K562 (cell line): Measurements from ENCODE around the gene GBA3. TPM values are rescaled to one million over a fixed set of nuclear protein-coding genes. Genes with fewer than 3 reads are reported as not detected.

Experiments
- ATAC-seq: fragments of 200-7000 bp; cut with Tn5 transposase; 3 replicates; pipeline ENCODE4 v1.9.1; 2020; ENCODE audit warnings: moderate library complexity
- Bru-seq: library from RNA; stranded (reverse); fragments of 400-500 nt; gene quantifications from one replicate; lab custom pipeline; 2021; lab: Mats Ljungman, UMichigan
- BruChase-seq, 2 experiments: library from RNA; stranded (reverse); fragments of 400-500 nt; gene quantifications; one replicate each; lab custom pipeline; 2021; lab: Mats Ljungman, UMichigan
- BruUV-seq: library from RNA; stranded (reverse); fragments of 400-500 nt; replicated peaks from 2 replicates; lab custom pipeline; 2021; lab: Mats Ljungman, UMichigan
- CTCF ChIA-PET: fragments of 300-600 bp; formaldehyde crosslinking; extraction: SDS; loops from one replicate; lab custom pipeline; 2021; ENCODE audit warnings: low intra/inter-chr PET ratio; lab: Yijun Ruan, JAX
- POLR2A ChIA-PET: fragments of 300-600, 350-650 bp; sonication (Branson Sonifier 250); formaldehyde crosslinking; extraction: SDS; loops from one replicate; lab custom pipeline; 2021; ENCODE audit warnings: antibody characterized with exemption, inconsistent platforms; lab: Yijun Ruan, JAX
- DNase-seq, 4 experiments: peaks; one replicate each; pipeline versions ENCODE4 v3.0.0 to v3.0.0-alpha.2; 2011 to 2018; ENCODE audit warnings: low spot score in 3 of 4, mixed read lengths in 3 of 4; ENCODE audit errors: extremely low read depth in 1 of 4
- FAIRE-seq: peaks from 2 replicates; lab custom pipeline; 2011; peaks lifted over from hg19 to GRCh38; lab: Jason Lieb, UNC
- H2AFZ ChIP-seq: 2 replicates; pipeline ENCODE4 v1.6.0; 2011; ENCODE audit warnings: low read depth, low read length, control low read depth, inconsistent platforms
- H3K27ac ChIP-seq: fragments of 200-600 bp; 3 replicates; pipeline ENCODE4 v1.8.0; 2011; ENCODE audit warnings: low read depth, mild to moderate bottlenecking, control low read depth, inconsistent platforms, low read length, moderate library complexity, mixed read lengths; ENCODE audit errors: extremely low read depth
- H3K27me3 ChIP-seq, 2 experiments: fragments of 300-600 bp in 1 of 2; 2 replicates in 1 of 2; 3 replicates in 1 of 2; pipeline versions ENCODE4 v1.6.0 to v1.8.0; 2011; ENCODE audit warnings: inconsistent platforms in 2 of 2, low read length in 2 of 2, mild to moderate bottlenecking in 1 of 2, mixed read lengths in 1 of 2, moderate library complexity in 1 of 2; ENCODE audit not compliant: control insufficient read depth in 2 of 2, insufficient read depth in 2 of 2
- H3K36me3 ChIP-seq: fragments of 300-600 bp; 3 replicates; pipeline ENCODE4 v1.8.0; 2011; ENCODE audit warnings: mild to moderate bottlenecking, low read length, inconsistent platforms; ENCODE audit not compliant: control insufficient read depth, insufficient read depth
- H3K4me1 ChIP-seq, 2 experiments: fragments of 200-600 bp in 1 of 2; replicated peaks in 1 of 2; 2 replicates in 1 of 2; 3 replicates in 1 of 2; pipeline versions ENCODE4 v1.5.1 to v1.8.0; 2011; ENCODE audit warnings: inconsistent platforms in 2 of 2, low read length in 2 of 2, mild to moderate bottlenecking in 1 of 2, mixed read lengths in 1 of 2, moderate library complexity in 1 of 2; ENCODE audit not compliant: control insufficient read depth in 2 of 2, insufficient read depth in 2 of 2
- H3K4me2 ChIP-seq: 2 replicates; pipeline ENCODE4 v1.6.1; 2011; ENCODE audit warnings: low read length, control low read depth, inconsistent platforms, mixed read lengths; ENCODE audit not compliant: insufficient read depth
- H3K4me3 ChIP-seq: fragments of 200-600 bp; sonication (generic), shearing (Covaris generic); 2 replicates; pipeline ENCODE4 v1.5.1; 2016; ENCODE audit warnings: control low read depth, inconsistent platforms
- H3K79me2 ChIP-seq: fragments of 200-600 bp; 3 replicates; pipeline ENCODE4 v1.8.0; 2011; ENCODE audit warnings: low read length, inconsistent platforms; ENCODE audit not compliant: control insufficient read depth, insufficient read depth
- H3K9ac ChIP-seq, 2 experiments: 2 replicates each; pipeline versions ENCODE4 v1.6.0 to v1.6.1; 2011; ENCODE audit warnings: low read depth in 2 of 2, low read length in 2 of 2, control low read depth in 1 of 2, inconsistent platforms in 1 of 2, mild to moderate bottlenecking in 1 of 2, mixed read lengths in 1 of 2; ENCODE audit not compliant: insufficient read depth in 1 of 2
- H3K9me1 ChIP-seq: one replicate; pipeline ENCODE4 v1.6.0; 2011; ENCODE audit warnings: inconsistent platforms, mild to moderate bottlenecking, low read length, moderate library complexity; ENCODE audit not compliant: control insufficient read depth, insufficient read depth
- H3K9me3 ChIP-seq: replicated peaks from 2 replicates; pipeline ENCODE4 v1.5.1; 2011; ENCODE audit warnings: low read depth, low read length, inconsistent platforms; ENCODE audit not compliant: control insufficient read depth, insufficient read depth
- H4K20me1 ChIP-seq: replicated peaks from 2 replicates; pipeline ENCODE4 v1.6.1; 2011; ENCODE audit warnings: low read length, inconsistent platforms, mixed read lengths; ENCODE audit not compliant: control insufficient read depth, insufficient read depth
- CHCHD3 ChIP-seq: fragments of 250-450 bp; sonication (Bioruptor Pico); IDR thresholded peaks from 2 replicates; pipeline ENCODE4 v2.1.2; 2022; ENCODE audit warnings: mild to moderate bottlenecking
- HMG20B ChIP-seq: fragments of 250-450 bp; sonication (Bioruptor Pico); IDR thresholded peaks from 2 replicates; pipeline ENCODE4 v1.5.0; 2021; ENCODE audit warnings: mild to moderate bottlenecking
- MTA3 ChIP-seq: fragments of 450-650 bp; formaldehyde crosslinking; IDR thresholded peaks from 2 replicates; pipeline ENCODE4 v1.6.1; 2017; ENCODE audit warnings: mild to moderate bottlenecking, borderline replicate concordance
- NCOA4 ChIP-seq: fragments of 450-650 bp; IDR thresholded peaks from 2 replicates; pipeline ENCODE4 v1.6.1; 2018; ENCODE audit warnings: mild to moderate bottlenecking; ENCODE audit not compliant: partially characterized antibody
- PPARD ChIP-seq: fragments of 250-450 bp; sonication (Bioruptor Pico); IDR thresholded peaks from 2 replicates; pipeline ENCODE4 v1.8.0; 2022; ENCODE audit warnings: inconsistent platforms, mild to moderate bottlenecking, moderate library complexity
- SMARCE1 ChIP-seq: fragments of 450-650 bp; IDR thresholded peaks from 2 replicates; pipeline ENCODE4 v1.7.1; 2016; ENCODE audit warnings: mild to moderate bottlenecking
- SMC3 ChIP-seq: conservative IDR thresholded peaks from 2 replicates; pipeline ENCODE4 v1.6.1; 2011; ENCODE audit warnings: low read depth, low read length, improper control_type of control experiment; ENCODE audit not compliant: insufficient read depth
- SPI1 ChIP-seq: IDR thresholded peaks from 2 replicates; pipeline ENCODE4 v1.6.1; 2011; ENCODE audit warnings: low read depth, low read length, control low read depth, borderline replicate concordance
- XRCC3 ChIP-seq: fragments of 450-650 bp; IDR thresholded peaks from 2 replicates; pipeline ENCODE4 v1.6.1; 2017; ENCODE audit warnings: mild to moderate bottlenecking, moderate library complexity
- ZNF444 ChIP-seq: fragments of 250-450 bp; sonication (Bioruptor Pico); IDR thresholded peaks from 2 replicates; pipeline ENCODE4 v1.4.0; 2020; ENCODE audit warnings: mild to moderate bottlenecking, moderate library complexity
- ZNF764 ChIP-seq: fragments of 250-450 bp; sonication (Bioruptor Pico); IDR thresholded peaks from 2 replicates; pipeline ENCODE4 v1.4.0; 2020; ENCODE audit warnings: low read depth, mild to moderate bottlenecking, moderate library complexity
- ZSCAN32 ChIP-seq: fragments of 450-650 bp; formaldehyde crosslinking; IDR thresholded peaks from 2 replicates; pipeline ENCODE4 v1.4.0; 2020; ENCODE audit warnings: mild to moderate bottlenecking, moderate library complexity
- WGBS: fragments of 100-300 bp; shearing (Covaris generic); methylation state at CpG from one replicate; pipeline ENCODE4 v1.1.6; 2016; ENCODE audit warnings: low coverage, mixed read lengths; ENCODE audit not compliant: insufficient coverage; ENCODE audit errors: missing lambda C conversion rate; 5-methylcytosine and 5-hydroxymethylcytosine counted together
- in situ Hi-C: fragments of 300-500 bp; cut with MboI; formaldehyde crosslinking; loops from 4 replicates; pipeline ENCODE4 v1.15.0; 2018; ENCODE audit warnings: inconsistent platforms, mixed read lengths
- intact Hi-C: fragments of 100-400 bp; cut with micrococcal nuclease; formaldehyde crosslinking; loops from 2 replicates; pipeline ENCODE4 v1.14.2; 2022
- long read RNA-seq, 3 experiments: library from polyadenylated mRNA in 2 of 3; library from RNA in 1 of 3; unstranded in 2 of 3; stranded (forward) in 1 of 3; transcript quantifications; one replicate each; pipeline ENCODE4 v2.0.0, GENCODE V29; 2019 to 2022
- polyA minus RNA-seq, 3 experiments: library from RNA; depleted of rRNA, polyadenylated mRNA; stranded (reverse); fragments of >200 nt; gene quantifications; 2 replicates each; pipeline ENCODE4 v1.2.3, GENCODE V29; 2011
- polyA plus RNA-seq, 8 experiments: library from polyadenylated mRNA; depleted of rRNA in 4 of 8; stranded (reverse) in 5 of 8; unstranded in 3 of 8; fragments of >200 nt; fragmentation: Nextera tagmentation in 2 of 8; fragmentation: Illumina TruSeq in 1 of 8; extraction: Ambion mirVana in 2 of 8; extraction: Trizol in 1 of 8; gene quantifications; 2 replicates each; pipeline versions ENCODE4 v1.2.1 to v1.2.3, GENCODE V29; 2011 to 2014; ENCODE audit warnings: inconsistent platforms in 1 of 8, missing spikeins in 1 of 8
- total RNA-seq, 7 experiments: library from RNA; depleted of rRNA in 6 of 7; stranded (reverse); fragments of >200 nt in 6 of 7; fragmentation: Illumina TruSeq in 2 of 7; extraction: Trizol in 2 of 7; gene quantifications; 2 replicates each; pipeline versions ENCODE4 v1.2.1 to v1.2.3, GENCODE V29; 2011 to 2021; ENCODE audit warnings: low replicate concordance in 1 of 7
- TF ChIP-seq, protein P1 (sequence below): fragments of 200-800 bp; sonication (Bioruptor generic); IDR thresholded peaks from 2 replicates; pipeline ENCODE4 v1.6.1; 2017; ENCODE audit warnings: missing genetic modification characterization, missing compliant biosample characterization
- TF ChIP-seq, protein P2 (sequence below): fragments of 450-650 bp; IDR thresholded peaks from one replicate; pipeline ENCODE4 v1.6.1; 2018; ENCODE audit warnings: mild to moderate bottlenecking, moderate library complexity; ENCODE audit not compliant: partially characterized antibody
- TF ChIP-seq, protein P3 (sequence below): sonication (generic); formaldehyde crosslinking; IDR thresholded peaks from 2 replicates; pipeline ENCODE4 v1.8.0; 2023; ENCODE audit warnings: mild to moderate bottlenecking, missing genetic modification reagents

Gene GBA3
- not detected in 2 replicates for total RNA-seq (2011; cell fraction: chromatin; rRNA removed; ENCODE audit: low replicate concordance)
- total RNA-seq (2011; cell fraction: nucleolus; rRNA removed): not detected in 2 replicates
- 0.61 TPM in 1 of 2 replicates, not detected in the other for total RNA-seq (2011; cell fraction: nucleoplasm; rRNA removed)
- total RNA-seq (2014; rRNA removed): 0.20 TPM in 1 of 2 replicates, not detected in the other
- total RNA-seq (2014; rRNA removed; fragmentation: Illumina TruSeq; extraction: Trizol): 0.55 and 0.73 TPM in 2 replicates
- total RNA-seq (2015; rRNA removed; fragmentation: Illumina TruSeq; extraction: Trizol): 0.54 and 0.79 TPM in 2 replicates
- total RNA-seq (2021): 0.51 and 0.75 TPM in 2 replicates
- polyA plus RNA-seq (2011; rRNA removed): 0.21 TPM in 1 of 2 replicates, not detected in the other
- not detected in 2 replicates for polyA plus RNA-seq (2011; cell fraction: cytosol; rRNA removed)
- polyA plus RNA-seq (2011; cell fraction: nucleus; rRNA removed): not detected in 2 replicates
- polyA plus RNA-seq (2012): 0.69 and 1.8 TPM in 2 replicates
- polyA plus RNA-seq (2014; fragmentation: Illumina TruSeq; extraction: Trizol): 0.12 and 0.74 TPM in 2 replicates
- polyA plus RNA-seq (2014; fragmentation: Nextera tagmentation; extraction: Ambion mirVana): under 1 TPM; 0.13 to 0.17 TPM
- 0.27 and 0.77 TPM in 2 replicates for polyA plus RNA-seq (2014; rRNA removed)
- polyA minus RNA-seq (2011; rRNA and poly(A)+ RNA removed): not detected in 2 replicates
- not detected in 2 replicates for polyA minus RNA-seq (2011; cell fraction: cytosol; rRNA and poly(A)+ RNA removed)
- polyA minus RNA-seq (2011; cell fraction: nucleus; rRNA and poly(A)+ RNA removed): not detected in 2 replicates
- percentile 15 among the genes with signal in this experiment for Bru-seq, nascent RNA
- percentile 21 among the genes with signal in this experiment for BruChase-seq, experiment 1, labeled RNA remaining after a 2-hour chase
- BruChase-seq, experiment 2, labeled RNA remaining after a 6-hour chase: percentile 15 among the genes with signal in this experiment
- long read RNA-seq, experiment 1, partial matches to known transcripts: 0 of 6 reads
- long read RNA-seq, experiment 1, other reads (novel, unspliced or antisense): 6 of 6 reads
- long read RNA-seq, experiment 2: 0 reads
- long read RNA-seq, experiment 3, partial matches to known transcripts: 0 of 23 reads
- long read RNA-seq, experiment 3, other reads (novel, unspliced or antisense): 23 of 23 reads

- no peaks in the 10 kb centered on the region for H3K9me1 ChIP-seq
- ATAC-seq (no peak), FAIRE-seq (no peak), DNase-seq (no peak)
- no peaks in the 10 kb centered on the region for H3K36me3 ChIP-seq
- WGBS: 0% methylated on average over 1 of the region's 1 CpG
- H3K4me1 ChIP-seq: no peaks in the 10 kb centered on the region
- CTCF ChIA-PET: no interaction called here
- no peaks in the 10 kb centered on the region for H3K9me3 ChIP-seq
- H3K4me3 ChIP-seq: no peak within 1 kb of the TSS
- POLR2A ChIA-PET: no interaction called here
- H4K20me1 ChIP-seq: no peaks in the 10 kb centered on the region
- no TSS peak for BruUV-seq
- no peak within 1 kb of the TSS for H3K9ac ChIP-seq
- intact Hi-C loops: no loop called here
- H3K79me2 ChIP-seq: no peaks in the 10 kb centered on the region
- no peak within 1 kb of the TSS for H2AFZ ChIP-seq
- H3K27ac ChIP-seq: no peak within 1 kb of the TSS
- no peaks in the 10 kb centered on the region for H3K27me3 ChIP-seq
- in situ Hi-C loops: loop anchor here (5.0 to 10.0 kb wide), 2 partner anchors 278 to 905 kb away; no protein-coding TSS in a partner anchor
- TF ChIP-seq ZNF764 (CRISPR knock-in tag): no peak
- TF ChIP-seq, protein P1, sequence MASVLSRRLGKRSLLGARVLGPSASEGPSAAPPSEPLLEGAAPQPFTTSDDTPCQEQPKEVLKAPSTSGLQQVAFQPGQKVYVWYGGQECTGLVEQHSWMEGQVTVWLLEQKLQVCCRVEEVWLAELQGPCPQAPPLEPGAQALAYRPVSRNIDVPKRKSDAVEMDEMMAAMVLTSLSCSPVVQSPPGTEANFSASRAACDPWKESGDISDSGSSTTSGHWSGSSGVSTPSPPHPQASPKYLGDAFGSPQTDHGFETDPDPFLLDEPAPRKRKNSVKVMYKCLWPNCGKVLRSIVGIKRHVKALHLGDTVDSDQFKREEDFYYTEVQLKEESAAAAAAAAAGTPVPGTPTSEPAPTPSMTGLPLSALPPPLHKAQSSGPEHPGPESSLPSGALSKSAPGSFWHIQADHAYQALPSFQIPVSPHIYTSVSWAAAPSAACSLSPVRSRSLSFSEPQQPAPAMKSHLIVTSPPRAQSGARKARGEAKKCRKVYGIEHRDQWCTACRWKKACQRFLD: no peak
- no peak for TF ChIP-seq MTA3
- TF ChIP-seq CHCHD3 (CRISPR knock-in tag): no peak
- TF ChIP-seq ZSCAN32 (CRISPR knock-in tag): no peak
- no peak for TF ChIP-seq SMARCE1
- TF ChIP-seq ZNF444: no peak
- no peak for TF ChIP-seq HMG20B (CRISPR knock-in tag)
- TF ChIP-seq XRCC3: no peak
- TF ChIP-seq PPARD (CRISPR knock-in tag): no peak
- TF ChIP-seq, protein P2, sequence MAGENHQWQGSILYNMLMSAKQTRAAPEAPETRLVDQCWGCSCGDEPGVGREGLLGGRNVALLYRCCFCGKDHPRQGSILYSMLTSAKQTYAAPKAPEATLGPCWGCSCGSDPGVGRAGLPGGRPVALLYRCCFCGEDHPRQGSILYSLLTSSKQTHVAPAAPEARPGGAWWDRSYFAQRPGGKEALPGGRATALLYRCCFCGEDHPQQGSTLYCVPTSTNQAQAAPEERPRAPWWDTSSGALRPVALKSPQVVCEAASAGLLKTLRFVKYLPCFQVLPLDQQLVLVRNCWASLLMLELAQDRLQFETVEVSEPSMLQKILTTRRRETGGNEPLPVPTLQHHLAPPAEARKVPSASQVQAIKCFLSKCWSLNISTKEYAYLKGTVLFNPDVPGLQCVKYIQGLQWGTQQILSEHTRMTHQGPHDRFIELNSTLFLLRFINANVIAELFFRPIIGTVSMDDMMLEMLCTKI: no peak
- TF ChIP-seq NCOA4: no peak
- no peak for TF ChIP-seq SPI1
- TF ChIP-seq, protein P3, sequence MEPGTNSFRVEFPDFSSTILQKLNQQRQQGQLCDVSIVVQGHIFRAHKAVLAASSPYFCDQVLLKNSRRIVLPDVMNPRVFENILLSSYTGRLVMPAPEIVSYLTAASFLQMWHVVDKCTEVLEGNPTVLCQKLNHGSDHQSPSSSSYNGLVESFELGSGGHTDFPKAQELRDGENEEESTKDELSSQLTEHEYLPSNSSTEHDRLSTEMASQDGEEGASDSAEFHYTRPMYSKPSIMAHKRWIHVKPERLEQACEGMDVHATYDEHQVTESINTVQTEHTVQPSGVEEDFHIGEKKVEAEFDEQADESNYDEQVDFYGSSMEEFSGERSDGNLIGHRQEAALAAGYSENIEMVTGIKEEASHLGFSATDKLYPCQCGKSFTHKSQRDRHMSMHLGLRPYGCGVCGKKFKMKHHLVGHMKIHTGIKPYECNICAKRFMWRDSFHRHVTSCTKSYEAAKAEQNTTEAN (CRISPR knock-in tag): no peak
- no peak for TF ChIP-seq SMC3
- H3K4me2 ChIP-seq: no peak within 1 kb of the TSS
These were observed at the start of gene GBA3 for GRCh38 chr4:22692736-22693135. Gene GBA3, plus strand, starts transcription at chr4:22692937.
